OCI-LY1 (cell line): ENCODE data around the gene SCUBE2.

ENCODE experiments used
- CTCF ChIP-seq: fragments of 200-600 bp; sonication (generic), shearing (Covaris generic); IDR thresholded peaks from 2 replicates; pipeline ENCODE4 v1.5.1; 2017; ENCODE audit warnings: mild to moderate bottlenecking, antibody characterized with exemption, low read length, moderate library complexity, mixed read lengths
- EZH2 ChIP-seq: fragments of 200-600 bp; sonication (generic), shearing (Covaris generic); IDR thresholded peaks from 2 replicates; pipeline ENCODE4 v1.8.0; 2017; ENCODE audit warnings: borderline replicate concordance, mixed run types, mild to moderate bottlenecking, antibody characterized with exemption, low read length, moderate library complexity, mixed read lengths

GRCh38 chr11:9071692-9072091 is 19.7 kb downstream of the SCUBE2 start:
- TF ChIP-seq EZH2 = no peak
- no peak for TF ChIP-seq CTCF
